CD4-positive, CD25-positive, alpha-beta regulatory T cell (primary cell): ENCODE results near the gene TBATA. TPM values are rescaled to one million over a fixed set of nuclear protein-coding genes. Genes with fewer than 3 reads are reported as not detected.

Experiments
- ATAC-seq, 2 donors: fragments of 150-1000 bp; cut with Tn5 transposase; one replicate each; pipeline ENCODE4 v1.10.0; 2021; ENCODE audit warnings: low read depth in 2 of 2, moderate number of reproducible peaks in 2 of 2, moderate library complexity in 1 of 2
- DNase-seq, 3 donors: peaks; one replicate each; pipeline versions ENCODE4 v3.0.0 to v3.0.0-alpha.2; 2012 to 2022; ENCODE audit warnings: mixed read lengths in 1 of 3
- H3K27ac ChIP-seq: one replicate; pipeline ENCODE4 v1.7.0; 2013; ENCODE audit warnings: mild to moderate bottlenecking, low read length; ENCODE audit not compliant: insufficient read depth, poor library complexity, severe bottlenecking
- H3K27me3 ChIP-seq: one replicate; pipeline ENCODE4 v1.7.0; 2013; ENCODE audit warnings: low read length; ENCODE audit not compliant: control insufficient read depth, insufficient read depth
- H3K36me3 ChIP-seq: one replicate; pipeline ENCODE4 v1.7.0; 2013; ENCODE audit warnings: mild to moderate bottlenecking, low read length, moderate library complexity; ENCODE audit not compliant: control insufficient read depth, insufficient read depth
- H3K4me1 ChIP-seq: 2 replicates; pipeline ENCODE4 v1.7.0; 2013; ENCODE audit warnings: mild to moderate bottlenecking, low read length; ENCODE audit not compliant: insufficient read depth, control insufficient read depth, poor library complexity, severe bottlenecking
- H3K4me3 ChIP-seq: one replicate; pipeline ENCODE4 v1.7.0; 2013; ENCODE audit warnings: low read depth, mild to moderate bottlenecking, low read length, moderate library complexity
- H3K9me3 ChIP-seq, 2 experiments: 1 replicate in 1 of 2; 2 replicates in 1 of 2; pipeline ENCODE4 v1.7.0; 2013; ENCODE audit warnings: low read length in 2 of 2, mild to moderate bottlenecking in 1 of 2, moderate library complexity in 1 of 2; ENCODE audit not compliant: control insufficient read depth in 2 of 2
- H3K27ac Mint-ChIP-seq, 3 donors: one replicate each; pipeline ENCODE4 v1.8.0; 2020 to 2022; ENCODE audit warnings: mild to moderate bottlenecking in 3 of 3, mixed read lengths in 3 of 3, moderate library complexity in 2 of 3
- H3K27me3 Mint-ChIP-seq: one replicate; pipeline ENCODE4 v1.8.0; 2022; ENCODE audit warnings: mild to moderate bottlenecking, mixed read lengths
- H3K36me3 Mint-ChIP-seq: one replicate; pipeline ENCODE4 v1.8.0; 2020; ENCODE audit warnings: mixed read lengths
- H3K4me1 Mint-ChIP-seq, 4 donors: one replicate each; pipeline ENCODE4 v1.8.0; 2020 to 2022; ENCODE audit warnings: mixed read lengths in 4 of 4, mild to moderate bottlenecking in 1 of 4
- H3K4me3 Mint-ChIP-seq, 4 donors: one replicate each; pipeline ENCODE4 v1.8.0; 2020 to 2022; ENCODE audit warnings: mild to moderate bottlenecking in 4 of 4, mixed read lengths in 4 of 4, moderate library complexity in 3 of 4
- H3K9me3 Mint-ChIP-seq, 7 donors: one replicate each; pipeline ENCODE4 v1.8.0; 2020 to 2022; ENCODE audit warnings: mixed read lengths in 7 of 7, mild to moderate bottlenecking in 3 of 7, moderate library complexity in 2 of 7
- polyA plus RNA-seq, 4 donors: library from polyadenylated mRNA; unstranded; fragments of 300-500 nt; fragmentation: Illumina TruSeq; gene quantifications; one replicate each; pipeline ENCODE4 v1.2.3, GENCODE V29; 2021
- total RNA-seq: library from RNA; stranded (reverse); gene quantifications from one replicate; pipeline ENCODE4 v1.2.3, GENCODE V29; 2022

The TBATA gene
- total and polyA plus RNA-seq, 5 donors from 2014 or later, result not detected

GRCh38 chr10:70814126-70814525 is 28.9 kb upstream of the TBATA start:
- Mint-ChIP-seq H3K27me3 (no peaks in the 10 kb centered on the region), H3K4me1 (peaks cover 5 to 44% (median 24%) of the 10 kb centered on the region in 4 donors), H3K9me3 (no peaks in the 10 kb centered on the region), H3K36me3 (peaks cover 4% of the 10 kb centered on the region), H3K27ac (peak overlapping the region in 2 of 3 donors; percentile 83 to 94), H3K4me3 (peak overlapping the region; percentile 22 to 92 (median 86))
- H3K27ac ChIP-seq, result no peak overlapping the region
- DNase-seq (no peak), ATAC-seq (no peak)
- peaks cover 15% of the 10 kb centered on the region for H3K4me1 ChIP-seq
- H3K36me3 ChIP-seq, result no peaks in the 10 kb centered on the region
- no peaks in the 10 kb centered on the region for H3K27me3 ChIP-seq
- no peak overlapping the region for H3K4me3 ChIP-seq
- H3K9me3 ChIP-seq, result no peaks in the 10 kb centered on the region

GRCh38 chr10:70812814-70813213 is 27.6 kb upstream of the TBATA start:
- Histone ChIP-seq H3K4me1 (peaks cover 15% of the 10 kb centered on the region), H3K36me3 (no peaks in the 10 kb centered on the region), H3K9me3 (no peaks in the 10 kb centered on the region), H3K4me3 (no peak overlapping the region), H3K27me3 (no peaks in the 10 kb centered on the region), H3K27ac (no peak overlapping the region)
- peak overlapping the region in 1 of 4 donors; percentile 33 for H3K4me3 Mint-ChIP-seq
- H3K27me3 Mint-ChIP-seq, result no peaks in the 10 kb centered on the region
- peaks cover 4 to 31% (median 16%) of the 10 kb centered on the region in 4 donors for H3K4me1 Mint-ChIP-seq
- peak overlapping the region in 1 of 3 donors; percentile 48 for H3K27ac Mint-ChIP-seq
- ATAC-seq (no peak), DNase-seq (no peak)
- H3K36me3 Mint-ChIP-seq, result peaks cover 4% of the 10 kb centered on the region
- peaks cover 0 to 3% (median 0%) of the 10 kb centered on the region in 7 donors for H3K9me3 Mint-ChIP-seq

GRCh38 chr10:70811881-70812280 is 26.7 kb upstream of the TBATA start:
- Mint-ChIP-seq H3K4me1 (peaks cover 0 to 23% (median 9%) of the 10 kb centered on the region in 4 donors), H3K27me3 (peaks cover 8% of the 10 kb centered on the region), H3K9me3 (peaks cover 0 to 4% (median 0%) of the 10 kb centered on the region in 7 donors), H3K36me3 (no peaks in the 10 kb centered on the region), H3K27ac (peak overlapping the region in 2 of 3 donors; percentile 25 to 48), H3K4me3 (peak overlapping the region in 1 of 4 donors; percentile 82)
- H3K27ac ChIP-seq, result no peak overlapping the region
- H3K36me3 ChIP-seq, result no peaks in the 10 kb centered on the region
- H3K4me1 ChIP-seq, result peaks cover 15% of the 10 kb centered on the region
- H3K4me3 ChIP-seq, result no peak overlapping the region
- ATAC-seq (no peak), DNase-seq (no peak)
- no peaks in the 10 kb centered on the region for H3K9me3 ChIP-seq
- H3K27me3 ChIP-seq, result no peaks in the 10 kb centered on the region

GRCh38 chr10:70810967-70811366 is 25.8 kb upstream of the TBATA start:
- H3K27ac ChIP-seq, result no peak overlapping the region
- no peak overlapping the region for H3K27ac Mint-ChIP-seq
- peaks cover 9% of the 10 kb centered on the region for H3K27me3 Mint-ChIP-seq
- H3K4me1 Mint-ChIP-seq, result peaks cover 0 to 16% (median 3%) of the 10 kb centered on the region in 4 donors
- no peak overlapping the region for H3K4me3 ChIP-seq
- H3K27me3 ChIP-seq, result no peaks in the 10 kb centered on the region
- H3K4me1 ChIP-seq, result peaks cover 9% of the 10 kb centered on the region
- no peak overlapping the region for H3K4me3 Mint-ChIP-seq
- no peaks in the 10 kb centered on the region for H3K36me3 Mint-ChIP-seq
- no peaks in the 10 kb centered on the region for H3K36me3 ChIP-seq
- H3K9me3 Mint-ChIP-seq, result peaks cover 0 to 4% (median 0%) of the 10 kb centered on the region in 7 donors
- no peaks in the 10 kb centered on the region for H3K9me3 ChIP-seq
- DNase-seq (no peak), ATAC-seq (no peak)

GRCh38 chr10:70809726-70810125 is 24.5 kb upstream of the TBATA start:
- Histone ChIP-seq H3K4me3 (no peak overlapping the region), H3K9me3 (no peaks in the 10 kb centered on the region), H3K4me1 (no peaks in the 10 kb centered on the region), H3K27me3 (no peaks in the 10 kb centered on the region), H3K36me3 (no peaks in the 10 kb centered on the region), H3K27ac (no peak overlapping the region)
- Mint-ChIP-seq H3K4me1 (peaks cover 0 to 7% (median 2%) of the 10 kb centered on the region in 4 donors), H3K9me3 (peaks cover 0 to 4% (median 0%) of the 10 kb centered on the region in 7 donors), H3K4me3 (no peak overlapping the region), H3K27ac (no peak overlapping the region), H3K36me3 (no peaks in the 10 kb centered on the region), H3K27me3 (peaks cover 18% of the 10 kb centered on the region)
- ATAC-seq (no peak), DNase-seq (no peak)

GRCh38 chr10:70809011-70809611 is 23.9 kb upstream of the TBATA start:
- no peak for ATAC-seq
- peaks cover 0 to 2% (median under 1%) of the 10 kb centered on the region in 4 donors for H3K4me1 Mint-ChIP-seq

GRCh38 chr10:70807556-70807955 is 22.4 kb upstream of the TBATA start:
- no peak overlapping the region for H3K4me3 Mint-ChIP-seq
- Histone ChIP-seq H3K27ac (no peak overlapping the region), H3K4me3 (no peak overlapping the region), H3K36me3 (no peaks in the 10 kb centered on the region), H3K27me3 (peaks cover 3% of the 10 kb centered on the region), H3K4me1 (no peaks in the 10 kb centered on the region), H3K9me3 (no peaks in the 10 kb centered on the region)
- H3K9me3 Mint-ChIP-seq, result peaks cover 0 to 4% (median 0%) of the 10 kb centered on the region in 7 donors
- ATAC-seq (no peak), DNase-seq (no peak)
- no peaks in the 10 kb centered on the region for H3K36me3 Mint-ChIP-seq
- H3K27me3 Mint-ChIP-seq, result peaks cover 18% of the 10 kb centered on the region
- H3K27ac Mint-ChIP-seq, result no peak overlapping the region
- no peaks in the 10 kb centered on the region for H3K4me1 Mint-ChIP-seq

More at GRCh38 chr10:70809011-70809611, 23.9 kb upstream of the TBATA start:
- peak overlapping the region in 1 of 4 donors; percentile 28 for H3K4me3 Mint-ChIP-seq
- H3K9me3 Mint-ChIP-seq, result peaks cover 0 to 4% (median 0%) of the 10 kb centered on the region in 7 donors
- H3K27me3 Mint-ChIP-seq, result peaks cover 18% of the 10 kb centered on the region
- H3K27me3 ChIP-seq, result peaks cover 3% of the 10 kb centered on the region
- no peak overlapping the region for H3K27ac Mint-ChIP-seq
- DNase-seq, result no peak
- H3K9me3 ChIP-seq, result no peaks in the 10 kb centered on the region
- no peaks in the 10 kb centered on the region for H3K36me3 ChIP-seq
- no peak overlapping the region for H3K27ac ChIP-seq
- no peaks in the 10 kb centered on the region for H3K4me1 ChIP-seq
- H3K4me3 ChIP-seq, result no peak overlapping the region
- no peaks in the 10 kb centered on the region for H3K36me3 Mint-ChIP-seq

GRCh38 chr10:70806841-70807240 is 21.7 kb upstream of the TBATA start:
- Histone ChIP-seq H3K36me3 (no peaks in the 10 kb centered on the region), H3K27me3 (peaks cover 3% of the 10 kb centered on the region), H3K4me3 (no peak overlapping the region), H3K27ac (no peak overlapping the region), H3K9me3 (no peaks in the 10 kb centered on the region), H3K4me1 (no peaks in the 10 kb centered on the region)
- Mint-ChIP-seq H3K27ac (no peak overlapping the region), H3K27me3 (peaks cover 19% of the 10 kb centered on the region), H3K4me1 (no peaks in the 10 kb centered on the region), H3K36me3 (no peaks in the 10 kb centered on the region), H3K4me3 (no peak overlapping the region), H3K9me3 (peaks cover 0 to 4% (median 0%) of the 10 kb centered on the region in 7 donors)
- ATAC-seq, result no peak
- DNase-seq, result no peak
